LNCAP (cell line): ENCODE results near the gene DDI1.

Source experiments
- TF ChIP-seq, protein P1 (sequence below): fragments of 450-650 bp; IDR thresholded peaks from 2 replicates; pipeline ENCODE4 v1.5.1; 2017; ENCODE audit warnings: mild to moderate bottlenecking

DDI1 gene

DNA sequence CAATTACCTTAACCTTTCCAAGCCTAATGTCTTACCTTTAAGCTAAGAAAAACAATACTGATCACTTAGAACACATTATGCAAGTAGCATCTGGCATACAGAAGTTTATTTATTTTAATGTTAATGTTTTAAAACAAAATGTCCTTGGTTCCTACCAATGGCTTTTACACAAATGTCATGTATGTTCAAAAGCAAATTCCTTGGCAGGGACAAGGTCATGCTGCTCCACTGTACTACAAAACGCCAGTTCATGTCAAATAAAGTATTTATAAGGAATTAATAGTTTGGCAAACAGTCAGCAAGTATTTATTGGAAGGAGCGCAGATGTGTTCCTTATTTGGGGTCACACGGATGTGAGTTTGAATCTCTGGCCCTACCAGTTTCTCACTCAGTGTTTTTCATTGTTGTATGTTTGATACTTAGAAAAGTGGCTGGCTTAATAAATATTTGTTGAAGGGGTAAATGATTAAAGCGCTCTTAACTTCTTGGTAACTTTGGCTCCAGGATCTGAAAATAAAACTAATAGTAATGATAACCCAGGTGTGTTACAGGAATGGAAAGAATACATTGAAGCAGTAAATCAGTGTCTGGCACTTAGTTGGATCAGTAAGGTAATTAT is 18.6 kb downstream of the DDI1 start:
- TF ChIP-seq, protein P1, sequence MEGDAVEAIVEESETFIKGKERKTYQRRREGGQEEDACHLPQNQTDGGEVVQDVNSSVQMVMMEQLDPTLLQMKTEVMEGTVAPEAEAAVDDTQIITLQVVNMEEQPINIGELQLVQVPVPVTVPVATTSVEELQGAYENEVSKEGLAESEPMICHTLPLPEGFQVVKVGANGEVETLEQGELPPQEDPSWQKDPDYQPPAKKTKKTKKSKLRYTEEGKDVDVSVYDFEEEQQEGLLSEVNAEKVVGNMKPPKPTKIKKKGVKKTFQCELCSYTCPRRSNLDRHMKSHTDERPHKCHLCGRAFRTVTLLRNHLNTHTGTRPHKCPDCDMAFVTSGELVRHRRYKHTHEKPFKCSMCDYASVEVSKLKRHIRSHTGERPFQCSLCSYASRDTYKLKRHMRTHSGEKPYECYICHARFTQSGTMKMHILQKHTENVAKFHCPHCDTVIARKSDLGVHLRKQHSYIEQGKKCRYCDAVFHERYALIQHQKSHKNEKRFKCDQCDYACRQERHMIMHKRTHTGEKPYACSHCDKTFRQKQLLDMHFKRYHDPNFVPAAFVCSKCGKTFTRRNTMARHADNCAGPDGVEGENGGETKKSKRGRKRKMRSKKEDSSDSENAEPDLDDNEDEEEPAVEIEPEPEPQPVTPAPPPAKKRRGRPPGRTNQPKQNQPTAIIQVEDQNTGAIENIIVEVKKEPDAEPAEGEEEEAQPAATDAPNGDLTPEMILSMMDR: no peak

DNA sequence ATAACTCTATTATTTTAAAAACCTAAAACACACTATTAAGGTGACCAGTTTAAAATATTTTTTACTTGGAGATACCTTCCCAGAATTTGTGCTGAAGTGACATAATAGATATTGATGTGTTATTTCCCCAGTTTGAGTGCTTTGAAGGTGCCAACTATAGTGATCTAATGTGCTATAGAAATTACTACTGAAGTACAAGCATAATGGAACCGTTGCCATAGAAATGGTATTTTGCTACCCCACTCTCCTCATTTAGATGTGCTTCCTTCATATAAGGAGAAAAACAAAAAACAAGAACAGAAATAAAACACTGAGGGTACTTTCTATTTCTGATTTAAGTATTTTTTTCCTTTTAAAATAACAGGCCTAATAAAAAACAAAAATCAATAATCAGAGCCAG is 19.2 kb downstream of the DDI1 start:
- TF ChIP-seq, protein P1: no peak

GRCh38 chr11:104057908-104058307 is 21.5 kb downstream of the DDI1 start:
- TF ChIP-seq, protein P1: no peak

DNA sequence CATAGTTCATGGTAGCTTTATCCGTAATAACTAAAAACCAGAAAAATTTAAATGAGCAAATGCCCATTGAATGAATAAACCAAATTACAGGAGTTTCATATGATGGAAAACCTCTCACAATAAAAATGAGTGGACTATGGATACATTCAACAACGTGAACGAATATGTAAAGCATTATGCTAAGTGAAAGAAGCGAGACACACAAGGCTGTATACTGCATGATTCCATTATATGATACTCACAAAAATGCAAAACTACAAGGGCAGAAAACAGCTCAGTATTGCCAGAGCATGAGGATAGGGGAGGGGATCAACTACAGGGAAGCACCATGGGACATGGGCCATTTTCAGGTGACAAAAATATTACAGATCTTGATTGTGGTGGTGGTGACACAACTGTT is 22.2 kb downstream of the DDI1 start:
- TF ChIP-seq, protein P1: no peak

DNA sequence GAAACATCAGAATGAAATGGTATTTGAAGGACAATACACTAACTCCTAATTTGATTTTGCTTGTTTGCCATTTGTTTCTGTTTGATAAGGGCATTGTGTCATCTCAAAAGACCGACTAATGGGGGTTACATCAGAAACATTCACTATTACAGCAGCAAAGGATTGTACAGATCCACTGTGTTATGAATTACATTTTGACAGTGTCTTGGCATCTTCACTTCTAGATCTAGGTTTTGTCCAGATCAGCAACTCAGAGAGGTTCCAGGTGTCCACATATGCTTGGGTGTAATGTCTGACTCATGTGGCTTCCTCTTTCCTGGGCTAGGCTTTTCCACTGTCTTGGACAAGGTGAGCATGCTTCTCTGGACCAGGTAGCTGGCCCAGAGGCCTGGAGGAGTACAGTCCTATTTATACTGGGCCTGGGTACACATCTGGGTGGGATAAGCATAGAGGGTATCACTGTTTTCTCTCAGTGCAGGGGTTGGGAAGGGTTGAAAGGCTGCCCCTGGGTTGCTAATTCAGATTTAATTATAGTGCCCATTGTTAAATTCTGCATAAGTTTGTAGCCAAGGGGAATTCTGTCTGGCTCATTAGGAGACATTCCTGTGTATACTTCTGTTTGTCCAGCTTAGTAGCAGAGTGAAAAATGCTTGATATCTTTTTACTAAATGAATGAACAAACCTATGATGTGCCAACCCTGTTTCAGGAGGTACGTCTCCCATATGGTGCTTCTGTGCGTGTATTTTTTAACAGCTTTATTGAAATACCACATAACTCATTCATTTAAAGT is 23.8 kb downstream of the DDI1 start:
- TF ChIP-seq, protein P1: no peak

GRCh38 chr11:104060820-104061219 is 24.4 kb downstream of the DDI1 start:
- TF ChIP-seq, protein P1: no peak

DNA sequence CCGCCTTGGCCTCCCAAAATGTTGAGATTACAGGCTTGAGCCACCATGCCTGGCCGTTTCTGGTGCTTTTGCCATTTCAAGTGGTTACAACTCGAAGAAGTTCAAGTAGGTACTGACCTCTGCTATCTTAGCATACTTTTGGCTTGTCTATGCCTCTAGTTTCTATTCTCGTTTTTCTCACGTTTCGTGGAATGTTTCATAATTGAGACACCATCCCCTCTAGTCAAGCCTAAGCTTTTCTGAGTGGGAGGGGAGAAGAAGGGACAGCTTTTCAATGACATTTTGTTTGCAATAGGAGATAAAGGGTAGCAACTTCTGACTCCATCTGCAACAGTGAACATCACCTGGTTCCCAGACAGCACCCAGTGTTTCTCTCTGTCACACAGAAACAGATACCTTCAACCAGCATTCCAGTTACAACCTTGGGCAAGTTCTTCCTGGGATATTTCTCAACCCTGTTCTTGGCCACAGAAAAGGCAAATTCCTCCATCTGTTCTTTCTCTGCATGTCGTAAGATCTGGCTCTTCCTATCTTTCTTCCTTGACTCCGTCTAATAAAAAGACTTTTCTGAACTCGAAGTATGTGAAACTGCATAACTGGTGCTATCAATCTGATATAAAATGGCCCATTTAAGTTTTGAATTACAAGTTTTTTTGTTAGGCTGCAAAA is 25.5 kb downstream of the DDI1 start:
- TF ChIP-seq, protein P1: no peak
